SKM-1 (cell line): ENCODE results near the gene ANTKMT.

Source experiments
- DNase-seq: peaks from one replicate; lab custom pipeline; 2025; ENCODE audit not compliant: unreplicated experiment; lab: John Stamatoyannopoulos, UW

ANTKMT gene

DNA sequence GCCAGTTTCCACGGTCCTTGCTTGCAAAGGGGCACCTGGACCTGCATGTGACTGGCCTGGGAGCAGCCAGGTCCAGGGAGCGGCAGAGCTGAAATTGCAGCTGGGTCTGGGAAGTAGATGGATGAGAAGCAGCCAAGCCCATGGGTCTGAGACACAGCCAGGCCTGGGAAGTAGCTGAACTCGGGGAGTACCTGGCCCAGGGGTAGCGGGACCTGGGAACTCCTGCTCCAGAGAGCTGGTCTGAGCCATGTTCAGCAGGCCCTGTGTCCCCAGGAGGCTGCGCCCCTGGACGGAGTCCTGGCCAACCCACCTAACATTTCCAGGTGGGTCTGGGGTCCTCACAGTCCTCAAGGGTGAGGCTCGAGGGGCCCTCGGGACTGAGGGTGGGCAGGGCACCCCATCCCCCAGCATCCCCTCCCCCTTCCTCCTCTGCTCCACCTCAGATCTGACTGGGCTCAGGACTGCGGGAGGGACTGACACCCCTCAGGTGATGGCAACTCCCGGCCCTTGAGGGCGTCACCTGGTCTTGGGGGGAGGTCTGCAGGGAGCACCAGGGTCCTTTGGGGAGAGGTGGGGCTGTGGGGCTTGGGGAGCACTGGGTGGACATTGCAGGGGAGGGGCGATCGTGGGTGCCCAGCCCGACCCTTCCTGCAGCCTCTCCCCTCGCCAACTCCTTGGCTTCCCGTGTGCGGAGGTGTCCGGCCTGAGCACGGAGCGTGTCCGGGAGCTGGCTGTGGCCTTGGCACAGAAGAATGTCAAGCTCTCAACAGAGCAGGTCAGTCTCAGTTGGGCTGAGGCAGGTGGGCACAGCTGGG lies 42.6 kb downstream of the ANTKMT start:
- DNase-seq: no peak

DNA sequence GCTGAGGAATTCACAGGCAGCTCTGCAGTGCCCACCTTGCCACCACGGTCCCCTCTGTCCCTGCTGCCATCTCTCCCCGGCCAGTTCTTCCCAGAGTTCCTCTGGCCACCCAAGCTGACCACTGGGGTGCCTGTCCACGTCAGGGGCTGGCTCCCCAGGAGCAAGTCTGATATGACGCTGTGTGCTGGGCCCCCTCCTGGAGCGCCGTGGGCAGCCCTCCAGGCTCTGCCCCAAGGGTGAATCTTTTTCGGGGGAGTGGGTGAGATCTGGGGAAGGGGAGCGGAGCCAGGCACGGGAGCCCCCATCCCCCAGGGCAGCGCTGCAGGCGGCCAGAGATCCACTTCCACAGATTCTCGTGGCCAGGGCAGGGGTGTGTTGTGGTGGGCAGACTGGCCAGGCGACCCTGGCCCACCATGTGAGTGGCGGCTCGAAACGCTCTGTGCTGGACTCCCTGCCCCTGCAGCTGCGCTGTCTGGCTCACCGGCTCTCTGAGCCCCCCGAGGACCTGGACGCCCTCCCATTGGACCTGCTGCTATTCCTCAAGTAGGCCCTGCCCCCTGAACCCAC lies 43.3 kb downstream of the ANTKMT start:
- no peak for DNase-seq

GRCh38 chr16:764848-765487 lies 44.0 kb downstream of the ANTKMT start:
- DNase-seq: no peak

DNA sequence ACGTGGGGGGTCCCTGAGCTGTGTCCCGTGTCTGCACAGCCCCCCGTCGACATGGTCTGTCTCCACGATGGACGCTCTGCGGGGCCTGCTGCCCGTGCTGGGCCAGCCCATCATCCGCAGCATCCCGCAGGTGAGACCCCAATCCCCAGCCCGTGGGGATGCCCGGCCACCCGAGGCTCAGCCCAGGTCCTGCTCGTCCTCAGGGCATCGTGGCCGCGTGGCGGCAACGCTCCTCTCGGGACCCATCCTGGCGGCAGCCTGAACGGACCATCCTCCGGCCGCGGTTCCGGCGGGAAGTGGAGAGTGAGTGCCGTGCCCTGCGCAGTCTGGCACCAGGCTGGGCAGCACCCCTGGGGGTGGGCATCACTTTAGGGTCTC lies 44.5 kb downstream of the ANTKMT start:
- no peak for DNase-seq

GRCh38 chr16:766008-766819 lies 45.3 kb downstream of the ANTKMT start:
- DNase-seq: no peak

GRCh38 chr16:766820-767640 lies 46.1 kb downstream of the ANTKMT start:
- DNase-seq: no peak

DNA sequence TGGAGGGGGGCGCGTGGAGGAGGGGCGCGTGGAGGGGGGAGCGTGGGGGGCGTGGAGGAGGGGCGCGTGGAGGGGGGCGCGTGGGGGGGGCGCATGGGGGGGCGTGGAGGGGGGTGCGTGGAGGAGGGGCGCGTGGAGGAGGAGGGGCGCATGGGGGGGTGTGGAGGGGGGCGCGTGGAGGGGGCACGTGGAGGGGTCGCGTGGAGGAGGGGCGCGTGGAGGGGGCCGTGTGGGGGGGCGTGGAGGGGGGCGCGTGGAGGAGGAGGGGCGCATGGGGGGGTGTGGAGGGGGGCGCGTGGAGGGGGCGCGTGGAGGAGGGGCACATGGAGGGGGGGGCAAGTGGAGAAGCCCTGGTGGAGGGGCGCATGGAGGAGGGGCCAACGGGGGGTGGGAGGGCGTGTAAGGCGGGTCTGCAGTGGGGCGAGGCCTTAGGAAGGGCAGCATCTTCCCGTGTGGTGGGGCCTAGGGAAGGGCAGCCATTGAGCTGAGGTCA lies 46.8 kb downstream of the ANTKMT start:
- DNase-seq: no peak

GRCh38 chr16:768428-768827 lies 47.5 kb downstream of the ANTKMT start:
- DNase-seq: no peak

DNA sequence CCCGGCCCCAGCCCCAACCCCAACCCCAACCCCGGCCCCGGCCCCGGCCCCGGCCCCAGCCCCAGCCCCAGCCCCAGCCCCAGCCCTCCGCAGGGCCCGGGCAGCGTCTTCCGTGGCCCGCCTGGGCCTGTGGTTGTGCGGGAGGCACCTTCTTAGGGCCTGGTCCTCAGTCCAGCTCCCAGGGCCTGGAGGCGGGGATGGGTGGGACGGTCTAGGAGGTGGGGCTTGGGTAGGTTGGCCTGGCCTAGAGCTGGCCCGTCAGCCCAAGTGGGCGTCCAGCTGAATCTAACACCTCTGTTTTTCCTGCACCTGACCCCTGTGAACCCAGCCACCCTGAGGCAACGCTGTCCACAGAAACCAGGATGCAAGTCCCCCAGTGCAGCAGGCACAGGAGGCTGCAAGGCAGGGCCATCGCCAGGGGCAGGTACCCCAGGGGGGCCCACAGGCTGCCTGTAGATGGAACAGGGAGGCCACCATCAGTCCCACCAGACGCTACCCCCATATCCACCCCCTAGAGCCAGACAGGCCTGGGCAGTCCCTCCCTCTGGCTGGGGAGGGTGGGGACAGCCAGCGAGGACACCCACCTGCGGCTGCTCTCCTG lies 48.3 kb downstream of the ANTKMT start:
- no peak for DNase-seq

DNA sequence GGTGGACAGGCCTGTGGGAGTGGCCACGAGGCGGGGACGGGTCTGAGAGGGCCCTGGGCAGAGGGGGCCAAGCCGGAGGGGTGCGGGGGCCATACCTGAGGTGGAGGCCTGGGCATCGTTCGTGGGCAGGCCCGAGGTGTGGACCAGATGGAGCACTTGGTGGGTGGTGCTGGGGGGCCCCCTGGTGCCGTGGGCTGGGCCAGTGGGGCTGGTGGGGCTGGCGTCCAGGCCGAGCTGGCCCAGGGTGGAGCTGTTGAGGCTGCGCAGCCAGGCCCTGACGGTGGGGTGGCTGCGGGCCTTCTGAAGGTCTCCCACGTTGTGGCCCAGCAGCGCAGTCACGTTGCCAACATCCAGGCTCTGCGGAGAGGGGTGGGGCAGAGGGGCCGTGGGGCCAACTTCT lies 49.0 kb downstream of the ANTKMT start:
- no peak for DNase-seq

- DNase-seq: no peak
These were observed 49.5 kb downstream of the ANTKMT start for GRCh38 chr16:770411-770810.
